ENCODE measurements around the gene NRXN2. TPM values are rescaled to one million over a fixed set of nuclear protein-coding genes. Genes with fewer than 3 reads are reported as not detected.
A peak's percentile ranks its signal among the peaks of the same experiment; 100 is the strongest.

The NRXN2 gene
- total RNA-seq, 1 donor from 2014 or later, result 50.4 TPM

- peaks cover 6% of the 10 kb centered on the region for H3K36me3 Mint-ChIP-seq (ENCODE audit: unreplicated experiment)
- TF ChIP-seq CTCF (IDR thresholded peaks at IDR 0.05; ENCODE audit: partially characterized antibody, unreplicated experiment), result no peak
- H3K4me3 Mint-ChIP-seq (ENCODE audit: unreplicated experiment), result no peak overlapping the region
- no peak for DNase-seq
- H3K27me3 Mint-ChIP-seq (ENCODE audit: unreplicated experiment), result peaks cover 2% of the 10 kb centered on the region
- H3K4me1 Mint-ChIP-seq (ENCODE audit: low read depth, unreplicated experiment), result peaks cover 10% of the 10 kb centered on the region
- H3K27ac Mint-ChIP-seq (ENCODE audit: unreplicated experiment), result peak overlapping the region; percentile 36
- H3K9me3 Mint-ChIP-seq (ENCODE audit: unreplicated experiment), result peaks cover 2% of the 10 kb centered on the region
Observed at GRCh38 chr11:64769283-64769682, 46.3 kb upstream of the NRXN2 start.

GRCh38 chr11:64768300-64768694 is 45.3 kb upstream of the NRXN2 start:
- H3K4me3 Mint-ChIP-seq (ENCODE audit: unreplicated experiment), result no peak overlapping the region
- TF ChIP-seq CTCF (IDR thresholded peaks at IDR 0.05; ENCODE audit: partially characterized antibody, unreplicated experiment), result no peak
- peaks cover 6% of the 10 kb centered on the region for H3K36me3 Mint-ChIP-seq (ENCODE audit: unreplicated experiment)
- no peak overlapping the region for H3K27ac Mint-ChIP-seq (ENCODE audit: unreplicated experiment)
- peaks cover 2% of the 10 kb centered on the region for H3K27me3 Mint-ChIP-seq (ENCODE audit: unreplicated experiment)
- DNase-seq, result no peak
- H3K4me1 Mint-ChIP-seq (ENCODE audit: low read depth, unreplicated experiment), result peaks cover 16% of the 10 kb centered on the region
- H3K9me3 Mint-ChIP-seq (ENCODE audit: unreplicated experiment), result peaks cover 2% of the 10 kb centered on the region

GRCh38 chr11:64767344-64768299 is 44.6 kb upstream of the NRXN2 start:
- peak; percentile 93 for TF ChIP-seq CTCF (IDR thresholded peaks at IDR 0.05; ENCODE audit: partially characterized antibody, unreplicated experiment)
- H3K36me3 Mint-ChIP-seq (ENCODE audit: unreplicated experiment), result peaks cover 6% of the 10 kb centered on the region
- DNase-seq, result peak; percentile 90
- no peak overlapping the region for H3K27ac Mint-ChIP-seq (ENCODE audit: unreplicated experiment)
- no peak overlapping the region for H3K4me3 Mint-ChIP-seq (ENCODE audit: unreplicated experiment)
- peaks cover 18% of the 10 kb centered on the region for H3K4me1 Mint-ChIP-seq (ENCODE audit: low read depth, unreplicated experiment)
- peaks cover 2% of the 10 kb centered on the region for H3K9me3 Mint-ChIP-seq (ENCODE audit: unreplicated experiment)
- peaks cover 3% of the 10 kb centered on the region for H3K27me3 Mint-ChIP-seq (ENCODE audit: unreplicated experiment)

GRCh38 chr11:64766881-64767280 is 43.9 kb upstream of the NRXN2 start:
- no peak for DNase-seq
- Mint-ChIP-seq H3K36me3 (ENCODE audit: unreplicated experiment) (peaks cover 6% of the 10 kb centered on the region), H3K27me3 (ENCODE audit: unreplicated experiment) (peaks cover 4% of the 10 kb centered on the region), H3K4me3 (ENCODE audit: unreplicated experiment) (no peak overlapping the region), H3K4me1 (ENCODE audit: low read depth, unreplicated experiment) (peaks cover 16% of the 10 kb centered on the region), H3K9me3 (ENCODE audit: unreplicated experiment) (peaks cover 6% of the 10 kb centered on the region), H3K27ac (ENCODE audit: unreplicated experiment) (no peak overlapping the region)
- TF ChIP-seq CTCF (IDR thresholded peaks at IDR 0.05; ENCODE audit: partially characterized antibody, unreplicated experiment), result no peak
